Measurements from ENCODE around the gene INTS15.

DNA sequence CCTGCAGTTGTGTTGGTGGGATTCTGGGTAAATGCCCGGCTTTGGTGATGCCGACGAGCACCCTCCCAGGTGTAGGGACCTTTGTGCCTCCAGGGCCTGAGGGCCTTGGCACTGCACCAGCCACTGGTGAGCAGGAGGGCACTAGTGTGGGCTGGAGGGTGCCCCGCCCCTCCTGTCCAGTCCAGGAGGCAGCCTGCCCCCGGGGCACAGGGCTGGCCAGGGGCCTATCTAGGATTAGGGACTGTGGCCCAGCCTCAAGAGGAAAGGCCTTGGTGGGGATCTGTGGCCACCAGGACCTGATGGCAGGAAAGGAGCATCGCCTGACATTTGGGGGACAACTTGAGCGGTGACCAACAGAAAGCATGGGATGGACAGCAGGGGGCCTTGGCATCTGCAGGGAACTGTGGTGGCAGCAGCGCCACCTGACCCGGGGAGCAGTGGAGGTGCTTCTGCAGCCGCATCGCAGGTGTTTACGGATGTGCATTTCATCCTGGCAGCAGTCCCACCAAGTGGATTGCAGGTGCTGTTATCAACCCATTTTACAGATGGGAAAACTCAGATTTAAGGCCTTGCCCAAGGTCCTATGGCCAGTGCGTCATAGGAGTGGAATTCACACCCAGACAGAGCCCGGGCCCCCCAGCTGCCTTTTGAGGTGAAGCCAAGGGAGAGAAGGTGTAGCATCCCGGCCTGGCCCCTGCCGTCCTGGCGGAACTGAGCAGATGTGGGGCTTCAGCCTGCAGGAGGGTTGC lies 58.4 kb downstream of the INTS15 start:
- TF ChIP-seq BMI1 (IDR thresholded peaks at IDR 0.05; ENCODE audit: borderline replicate concordance) (no peak), CBX5 (IDR thresholded peaks at IDR 0.05; ENCODE audit: low read depth) (no peak), TAF1 (IDR thresholded peaks at IDR 0.05; ENCODE audit: borderline replicate concordance, low read depth, low read length) (no peak), BHLHE40 (IDR thresholded peaks at IDR 0.05; ENCODE audit: borderline replicate concordance in 1 of 2, low read depth in 2 of 2, low read length in 1 of 2) (no peak), HDAC6 (IDR thresholded peaks at IDR 0.05; ENCODE audit: unreplicated experiment) (no peak)
